CD4-positive, alpha-beta T cell (primary cell): ENCODE measurements around the gene KCNA1. TPM values are rescaled to one million over a fixed set of nuclear protein-coding genes. Genes with fewer than 3 reads are reported as not detected.

Experiments
- ATAC-seq: fragments of 200-7000 bp; cut with Tn5 transposase; one replicate; pipeline ENCODE4 v1.10.0; 2022; ENCODE audit warnings: mild to moderate bottlenecking; ENCODE audit not compliant: poor library complexity
- CTCF ChIA-PET: fragments of 350-600 bp; sonication (Branson Sonifier 250); formaldehyde crosslinking; loops from one replicate; lab custom pipeline; 2021; ENCODE audit warnings: antibody characterized with exemption, inconsistent platforms; lab: Charles Lee
- POLR2A ChIA-PET: fragments of 350-600 bp; sonication (Branson Sonifier 250); formaldehyde crosslinking; loops from one replicate; lab custom pipeline; 2021; ENCODE audit warnings: antibody characterized with exemption, inconsistent platforms; lab: Charles Lee
- DNase-seq, 14 experiments: peaks; one replicate each; pipeline ENCODE4 v3.0.0-alpha.2; 2013 to 2020; ENCODE audit warnings: mixed read lengths in 2 of 14
- H3K27ac ChIP-seq, 2 donors: one replicate each; pipeline versions ENCODE4 v1.5.1 to v1.7.0; 2013; ENCODE audit warnings: low read length in 2 of 2, low read depth in 1 of 2, mild to moderate bottlenecking in 1 of 2
- H3K27me3 ChIP-seq, 2 experiments: 1 replicate in 1 of 2; 2 replicates in 1 of 2; pipeline versions ENCODE4 v1.6.1 to v1.7.0; 2013; ENCODE audit warnings: low read length in 2 of 2, control low read depth in 1 of 2, mild to moderate bottlenecking in 1 of 2, moderate library complexity in 1 of 2; ENCODE audit not compliant: insufficient read depth in 2 of 2, control insufficient read depth in 1 of 2
- H3K36me3 ChIP-seq: one replicate; pipeline ENCODE4 v1.6.1; 2013; ENCODE audit warnings: low read length, control low read depth; ENCODE audit not compliant: insufficient read depth
- H3K4me1 ChIP-seq: one replicate; pipeline ENCODE4 v1.6.1; 2013; ENCODE audit warnings: low read length, control low read depth; ENCODE audit not compliant: insufficient read depth
- H3K4me3 ChIP-seq: one replicate; pipeline ENCODE4 v1.5.1; 2013; ENCODE audit warnings: mild to moderate bottlenecking, low read length, moderate library complexity
- H3K9me3 ChIP-seq, 2 experiments: 1 replicate in 1 of 2; 2 replicates in 1 of 2; pipeline versions ENCODE4 v1.6.1 to v1.7.0; 2013; ENCODE audit warnings: low read length in 2 of 2, mild to moderate bottlenecking in 2 of 2, control low read depth in 1 of 2, moderate library complexity in 1 of 2; ENCODE audit not compliant: control insufficient read depth in 1 of 2, insufficient read depth in 1 of 2
- H3K27ac Mint-ChIP-seq: one replicate; pipeline ENCODE4 v1.8.0; 2020; ENCODE audit warnings: mixed read lengths
- H3K27me3 Mint-ChIP-seq: one replicate; pipeline ENCODE4 v1.8.0; 2021; ENCODE audit warnings: mixed read lengths
- H3K36me3 Mint-ChIP-seq: one replicate; pipeline ENCODE4 v1.8.0; 2021; ENCODE audit warnings: low read depth, mixed read lengths
- H3K4me1 Mint-ChIP-seq: one replicate; pipeline ENCODE4 v1.8.0; 2021; ENCODE audit warnings: low read depth, mixed read lengths
- H3K4me3 Mint-ChIP-seq: one replicate; pipeline ENCODE4 v1.8.0; 2020; ENCODE audit warnings: mild to moderate bottlenecking, mixed read lengths
- H3K9me3 Mint-ChIP-seq: one replicate; pipeline ENCODE4 v1.8.0; 2020; ENCODE audit warnings: mixed read lengths
- intact Hi-C, 2 experiments: fragments of 100-400 bp; cut with DNase I in 1 of 2; cut with micrococcal nuclease in 1 of 2; formaldehyde crosslinking; loops; one replicate each; pipeline versions ENCODE4 v1.15.1 to v1.9.0; 2023 to 2025; cut with DNase I, micrococcal nuclease
- total RNA-seq, 174 experiments: library from RNA in 2 of 174; stranded (reverse) in 2 of 174; gene quantifications; one replicate each; pipeline ENCODE4 v1.2.3 and lab custom pipeline; 2021 to 2026
- TF ChIP-seq, protein P1 (sequence below): fragments of 200-600 bp; IDR thresholded peaks from one replicate; pipeline ENCODE4 v1.8.0; 2022; ENCODE audit warnings: antibody characterized with exemption, mild to moderate bottlenecking

KCNA1 gene
- total RNA-seq, 2 experiments from 2014 or later = not detected

DNA sequence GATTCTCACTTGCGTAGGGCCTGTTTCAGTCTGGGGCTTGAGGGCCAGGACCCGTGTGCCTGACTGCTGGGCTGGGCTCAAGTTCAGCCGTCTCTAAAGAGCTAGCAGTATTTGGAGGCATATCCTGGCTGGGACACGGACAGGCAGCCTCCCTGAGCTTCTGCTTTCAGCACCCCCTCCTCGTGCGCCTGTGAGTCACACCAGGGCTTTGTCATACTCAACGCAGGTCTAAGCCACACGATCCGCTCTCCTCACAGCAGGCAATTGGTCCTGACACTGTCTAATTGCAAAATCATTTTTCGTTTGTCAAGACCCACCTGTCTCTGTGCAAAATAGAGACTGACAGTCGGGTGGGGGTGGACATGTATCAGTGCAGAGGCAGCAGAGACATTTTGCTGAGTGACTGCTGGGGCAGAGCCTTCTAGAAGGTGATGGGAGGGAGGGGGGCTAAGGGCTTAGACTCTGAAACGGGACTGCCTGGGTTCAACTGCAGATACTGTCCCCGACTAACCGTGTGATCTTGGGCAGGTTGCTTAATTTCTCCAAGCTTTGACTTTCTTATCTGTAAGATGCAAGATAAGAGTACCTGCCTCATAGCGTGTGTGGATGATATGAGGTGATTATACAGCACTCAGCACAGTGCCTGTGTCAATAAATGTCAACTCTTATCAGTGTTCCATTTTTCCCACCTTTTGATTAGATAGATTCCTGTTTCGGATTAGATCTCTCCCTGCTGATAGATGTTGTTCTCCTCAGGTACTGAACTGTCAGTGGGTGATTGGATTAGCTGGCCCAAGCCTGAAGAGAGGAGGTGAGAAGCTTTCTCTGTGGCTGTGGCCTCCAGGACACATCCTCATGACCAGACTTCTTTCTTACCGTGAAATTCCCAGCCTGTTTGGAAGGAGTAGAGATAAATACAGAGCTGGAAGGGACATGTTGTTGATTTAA lies 53.1 kb downstream of the KCNA1 start:
- no peak for DNase-seq
- H3K4me3 Mint-ChIP-seq = no peak overlapping the region
- ChIA-PET CTCF (no interaction called here), POLR2A (no interaction called here)
- Histone ChIP-seq H3K36me3 (no peaks in the 10 kb centered on the region), H3K4me1 (no peaks in the 10 kb centered on the region), H3K4me3 (no peak overlapping the region), H3K27ac (no peak overlapping the region), H3K9me3 (peaks cover 0 to 4% of the 10 kb centered on the region in 2 experiments), H3K27me3 (peaks cover 10 to 13% of the 10 kb centered on the region in 2 experiments)
- no peaks in the 10 kb centered on the region for H3K36me3 Mint-ChIP-seq
- H3K27ac Mint-ChIP-seq = no peak overlapping the region
- H3K27me3 Mint-ChIP-seq = peaks cover 58% of the 10 kb centered on the region
- intact Hi-C loops = no loop called here
- TF ChIP-seq, protein P1, sequence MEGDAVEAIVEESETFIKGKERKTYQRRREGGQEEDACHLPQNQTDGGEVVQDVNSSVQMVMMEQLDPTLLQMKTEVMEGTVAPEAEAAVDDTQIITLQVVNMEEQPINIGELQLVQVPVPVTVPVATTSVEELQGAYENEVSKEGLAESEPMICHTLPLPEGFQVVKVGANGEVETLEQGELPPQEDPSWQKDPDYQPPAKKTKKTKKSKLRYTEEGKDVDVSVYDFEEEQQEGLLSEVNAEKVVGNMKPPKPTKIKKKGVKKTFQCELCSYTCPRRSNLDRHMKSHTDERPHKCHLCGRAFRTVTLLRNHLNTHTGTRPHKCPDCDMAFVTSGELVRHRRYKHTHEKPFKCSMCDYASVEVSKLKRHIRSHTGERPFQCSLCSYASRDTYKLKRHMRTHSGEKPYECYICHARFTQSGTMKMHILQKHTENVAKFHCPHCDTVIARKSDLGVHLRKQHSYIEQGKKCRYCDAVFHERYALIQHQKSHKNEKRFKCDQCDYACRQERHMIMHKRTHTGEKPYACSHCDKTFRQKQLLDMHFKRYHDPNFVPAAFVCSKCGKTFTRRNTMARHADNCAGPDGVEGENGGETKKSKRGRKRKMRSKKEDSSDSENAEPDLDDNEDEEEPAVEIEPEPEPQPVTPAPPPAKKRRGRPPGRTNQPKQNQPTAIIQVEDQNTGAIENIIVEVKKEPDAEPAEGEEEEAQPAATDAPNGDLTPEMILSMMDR = no peak
- no peaks in the 10 kb centered on the region for H3K4me1 Mint-ChIP-seq
- no peak for ATAC-seq
- no peaks in the 10 kb centered on the region for H3K9me3 Mint-ChIP-seq

Other genes with a start within 250 kb of the KCNA1 start
- under 1 TPM; 0.44 to 0.56 TPM for gene GALNT8, start 189.5 kb upstream of the KCNA1 start, total RNA-seq
- not detected for gene KCNA5, start 134.0 kb downstream of the KCNA1 start, total RNA-seq